HepG2 (cell line): ENCODE measurements around the gene ATP6V0D1. TPM values are rescaled to one million over a fixed set of nuclear protein-coding genes. Genes with fewer than 3 reads are reported as not detected.

Experiments
- BRCA1 ChIP-seq: sonication (generic); formaldehyde crosslinking; IDR thresholded peaks from 2 replicates; pipeline ENCODE4 v1.4.0; 2020; ENCODE audit warnings: missing genetic modification reagents
- HMG20B ChIP-seq: conservative IDR thresholded peaks from 2 replicates; pipeline ENCODE4 v1.6.1; 2016; ENCODE audit warnings: missing genetic modification reagents, missing compliant biosample characterization
- HMGA1 ChIP-seq: sonication (generic); formaldehyde crosslinking; conservative IDR thresholded peaks from 2 replicates; pipeline ENCODE4 v1.4.0; 2020; ENCODE audit warnings: missing genetic modification reagents
- NFKB2 ChIP-seq: sonication (generic); formaldehyde crosslinking; IDR thresholded peaks from 2 replicates; pipeline ENCODE4 v1.4.0; 2020; ENCODE audit warnings: missing genetic modification reagents, borderline replicate concordance
- ZBTB21 ChIP-seq: sonication (generic); formaldehyde crosslinking; IDR thresholded peaks from 2 replicates; pipeline ENCODE4 v1.4.0; 2020; ENCODE audit warnings: missing genetic modification reagents
- ZFYVE20 ChIP-seq: sonication (generic); formaldehyde crosslinking; IDR thresholded peaks from 2 replicates; pipeline ENCODE4 v1.8.0; 2023; ENCODE audit warnings: low read depth, mild to moderate bottlenecking, moderate library complexity, missing genetic modification reagents, borderline replicate concordance
- ZNF34 ChIP-seq: sonication (generic); formaldehyde crosslinking; IDR thresholded peaks from 2 replicates; pipeline ENCODE4 v1.4.0; 2020; ENCODE audit warnings: mild to moderate bottlenecking, missing genetic modification reagents, borderline replicate concordance
- ZNF382 ChIP-seq: sonication (generic); formaldehyde crosslinking; IDR thresholded peaks from 2 replicates; pipeline ENCODE4 v1.5.0; 2020; ENCODE audit warnings: missing genetic modification reagents, mild to moderate bottlenecking, borderline replicate concordance
- ZNF891 ChIP-seq: sonication (generic); formaldehyde crosslinking; IDR thresholded peaks from 2 replicates; pipeline ENCODE4 v1.5.0; 2020; ENCODE audit warnings: mild to moderate bottlenecking, missing genetic modification reagents
- polyA plus RNA-seq, 8 experiments: library from polyadenylated mRNA; depleted of rRNA in 3 of 8; stranded (reverse) in 7 of 8; unstranded in 1 of 8; fragments of >200 nt; fragmentation: Illumina TruSeq in 4 of 8; extraction: Trizol in 4 of 8; gene quantifications; 2 replicates each; pipeline versions ENCODE4 v1.2.1 to v1.2.3, GENCODE V29; 2011 to 2016; ENCODE audit warnings: low read depth in 4 of 8, missing spikeins in 1 of 8, mixed read lengths in 1 of 8; ENCODE audit not compliant: insufficient read depth in 1 of 8
- total RNA-seq, 5 experiments: library from RNA; depleted of rRNA; stranded (reverse); fragments of >200 nt; fragmentation: Illumina TruSeq; extraction: Trizol; gene quantifications; 2 replicates each; pipeline ENCODE4 v1.2.3, GENCODE V29; 2016; ENCODE audit warnings: low read depth in 1 of 5
- TF ChIP-seq, protein P1 (sequence below): sonication (generic); formaldehyde crosslinking; IDR thresholded peaks from 2 replicates; pipeline ENCODE4 v1.5.0; 2020; ENCODE audit warnings: mild to moderate bottlenecking, missing genetic modification reagents
- TF ChIP-seq, protein P2 (sequence below): sonication (generic); formaldehyde crosslinking; IDR thresholded peaks from 2 replicates; pipeline ENCODE4 v1.5.0; 2020; ENCODE audit warnings: missing genetic modification reagents, mild to moderate bottlenecking, borderline replicate concordance
- TF ChIP-seq, protein P3 (sequence below): IDR thresholded peaks from 2 replicates; pipeline ENCODE4 v1.6.1; 2016; ENCODE audit warnings: low read depth
- TF ChIP-seq, protein P4 (sequence below): sonication (generic); formaldehyde crosslinking; IDR thresholded peaks from 2 replicates; pipeline ENCODE4 v1.5.0; 2020; ENCODE audit warnings: mild to moderate bottlenecking, missing genetic modification reagents, moderate library complexity
- TF ChIP-seq, protein P5 (sequence below): sonication (generic); formaldehyde crosslinking; IDR thresholded peaks from 2 replicates; pipeline ENCODE4 v1.9.0; 2021; ENCODE audit warnings: mild to moderate bottlenecking, missing genetic modification reagents

The ATP6V0D1 gene
- total and polyA plus RNA-seq, 2 of the 13 experiments (the other 11 are each of a cell fraction or from before 2014, with no cell fraction given): 51.1 to 61.3 TPM

DNA sequence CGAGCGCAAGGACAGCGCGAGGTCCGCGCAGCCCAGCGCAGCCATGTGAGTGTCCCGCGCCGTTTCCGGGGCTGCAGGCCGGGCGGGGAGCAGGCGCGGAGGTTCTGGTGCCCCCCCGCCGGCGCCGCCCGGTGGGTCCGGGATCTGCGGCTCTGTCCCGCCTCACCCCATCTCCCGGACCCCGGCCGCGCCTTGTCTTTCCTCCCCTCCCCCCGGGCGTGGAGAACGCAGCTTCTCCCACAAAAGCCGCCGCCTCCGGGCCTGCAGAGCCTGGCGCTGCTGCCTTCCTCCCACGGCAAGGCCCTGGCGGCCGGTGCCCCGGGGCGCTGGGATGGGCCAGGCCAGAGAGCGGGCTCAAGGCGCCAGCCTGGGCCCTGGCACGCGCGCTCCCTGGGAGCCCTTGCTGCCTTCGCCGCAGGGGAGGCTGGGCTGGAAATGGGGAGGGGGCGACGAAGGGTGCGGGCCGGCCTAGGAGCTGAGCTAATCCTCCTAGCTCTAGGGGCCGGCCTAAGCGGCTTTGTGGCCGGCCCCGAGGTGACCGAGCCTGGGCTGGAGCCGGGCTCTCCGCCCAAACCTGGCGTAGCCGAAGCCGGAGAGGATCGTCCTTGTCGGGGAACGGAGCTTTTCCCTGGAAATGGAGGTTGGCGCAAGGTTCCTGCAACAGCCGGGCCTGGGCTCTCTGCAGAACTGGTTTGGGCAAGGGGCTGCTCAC, 48.1 kb upstream of the ATP6V0D1 start (continued):
- TF ChIP-seq, protein P1, sequence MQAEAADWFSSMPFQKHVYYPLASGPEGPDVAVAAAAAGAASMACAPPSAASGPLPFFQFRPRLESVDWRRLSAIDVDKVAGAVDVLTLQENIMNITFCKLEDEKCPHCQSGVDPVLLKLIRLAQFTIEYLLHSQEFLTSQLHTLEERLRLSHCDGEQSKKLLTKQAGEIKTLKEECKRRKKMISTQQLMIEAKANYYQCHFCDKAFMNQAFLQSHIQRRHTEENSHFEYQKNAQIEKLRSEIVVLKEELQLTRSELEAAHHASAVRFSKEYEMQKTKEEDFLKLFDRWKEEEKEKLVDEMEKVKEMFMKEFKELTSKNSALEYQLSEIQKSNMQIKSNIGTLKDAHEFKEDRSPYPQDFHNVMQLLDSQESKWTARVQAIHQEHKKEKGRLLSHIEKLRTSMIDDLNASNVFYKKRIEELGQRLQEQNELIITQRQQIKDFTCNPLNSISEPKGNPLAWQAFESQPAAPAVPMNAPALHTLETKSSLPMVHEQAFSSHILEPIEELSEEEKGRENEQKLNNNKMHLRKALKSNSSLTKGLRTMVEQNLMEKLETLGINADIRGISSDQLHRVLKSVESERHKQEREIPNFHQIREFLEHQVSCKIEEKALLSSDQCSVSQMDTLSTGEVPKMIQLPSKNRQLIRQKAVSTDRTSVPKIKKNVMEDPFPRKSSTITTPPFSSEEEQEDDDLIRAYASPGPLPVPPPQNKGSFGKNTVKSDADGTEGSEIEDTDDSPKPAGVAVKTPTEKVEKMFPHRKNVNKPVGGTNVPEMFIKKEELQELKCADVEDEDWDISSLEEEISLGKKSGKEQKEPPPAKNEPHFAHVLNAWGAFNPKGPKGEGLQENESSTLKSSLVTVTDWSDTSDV (CRISPR knock-in tag): peak; percentile 80
- TF ChIP-seq BRCA1 (CRISPR knock-in tag) (no peak), HMGA1 (CRISPR knock-in tag) (no peak), ZNF891 (CRISPR knock-in tag) (no peak; the same call in none of the 2 replicates), ZBTB21 (CRISPR knock-in tag) (no peak), ZNF34 (CRISPR knock-in tag) (no peak), HMG20B (CRISPR knock-in tag) (no peak; the same call in 1 of the 2 replicates), ZFYVE20 (CRISPR knock-in tag) (no peak), NFKB2 (CRISPR knock-in tag) (peak; percentile 48; the same call in 1 of the 2 replicates), ZNF382 (no peak)
- TF ChIP-seq, protein P2, sequence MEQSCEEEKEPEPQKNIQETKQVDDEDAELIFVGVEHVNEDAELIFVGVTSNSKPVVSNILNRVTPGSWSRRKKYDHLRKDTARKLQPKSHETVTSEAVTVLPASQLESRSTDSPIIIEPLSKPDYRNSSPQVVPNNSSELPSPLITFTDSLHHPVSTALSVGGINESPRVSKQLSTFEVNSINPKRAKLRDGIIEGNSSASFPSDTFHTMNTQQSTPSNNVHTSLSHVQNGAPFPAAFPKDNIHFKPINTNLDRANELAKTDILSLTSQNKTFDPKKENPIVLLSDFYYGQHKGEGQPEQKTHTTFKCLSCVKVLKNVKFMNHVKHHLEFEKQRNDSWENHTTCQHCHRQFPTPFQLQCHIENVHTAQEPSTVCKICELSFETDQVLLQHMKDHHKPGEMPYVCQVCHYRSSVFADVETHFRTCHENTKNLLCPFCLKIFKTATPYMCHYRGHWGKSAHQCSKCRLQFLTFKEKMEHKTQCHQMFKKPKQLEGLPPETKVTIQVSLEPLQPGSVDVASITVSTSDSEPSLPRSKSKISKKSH: no peak; the same call in 1 of the 2 replicates
- TF ChIP-seq, protein P3, sequence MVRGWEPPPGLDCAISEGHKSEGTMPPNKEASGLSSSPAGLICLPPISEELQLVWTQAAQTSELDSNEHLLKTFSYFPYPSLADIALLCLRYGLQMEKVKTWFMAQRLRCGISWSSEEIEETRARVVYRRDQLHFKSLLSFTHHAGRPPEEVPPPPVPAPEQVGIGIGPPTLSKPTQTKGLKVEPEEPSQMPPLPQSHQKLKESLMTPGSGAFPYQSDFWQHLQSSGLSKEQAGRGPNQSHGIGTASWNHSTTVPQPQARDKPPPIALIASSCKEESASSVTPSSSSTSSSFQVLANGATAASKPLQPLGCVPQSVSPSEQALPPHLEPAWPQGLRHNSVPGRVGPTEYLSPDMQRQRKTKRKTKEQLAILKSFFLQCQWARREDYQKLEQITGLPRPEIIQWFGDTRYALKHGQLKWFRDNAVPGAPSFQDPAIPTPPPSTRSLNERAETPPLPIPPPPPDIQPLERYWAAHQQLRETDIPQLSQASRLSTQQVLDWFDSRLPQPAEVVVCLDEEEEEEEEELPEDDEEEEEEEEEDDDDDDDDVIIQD: no peak
- TF ChIP-seq, protein P4, sequence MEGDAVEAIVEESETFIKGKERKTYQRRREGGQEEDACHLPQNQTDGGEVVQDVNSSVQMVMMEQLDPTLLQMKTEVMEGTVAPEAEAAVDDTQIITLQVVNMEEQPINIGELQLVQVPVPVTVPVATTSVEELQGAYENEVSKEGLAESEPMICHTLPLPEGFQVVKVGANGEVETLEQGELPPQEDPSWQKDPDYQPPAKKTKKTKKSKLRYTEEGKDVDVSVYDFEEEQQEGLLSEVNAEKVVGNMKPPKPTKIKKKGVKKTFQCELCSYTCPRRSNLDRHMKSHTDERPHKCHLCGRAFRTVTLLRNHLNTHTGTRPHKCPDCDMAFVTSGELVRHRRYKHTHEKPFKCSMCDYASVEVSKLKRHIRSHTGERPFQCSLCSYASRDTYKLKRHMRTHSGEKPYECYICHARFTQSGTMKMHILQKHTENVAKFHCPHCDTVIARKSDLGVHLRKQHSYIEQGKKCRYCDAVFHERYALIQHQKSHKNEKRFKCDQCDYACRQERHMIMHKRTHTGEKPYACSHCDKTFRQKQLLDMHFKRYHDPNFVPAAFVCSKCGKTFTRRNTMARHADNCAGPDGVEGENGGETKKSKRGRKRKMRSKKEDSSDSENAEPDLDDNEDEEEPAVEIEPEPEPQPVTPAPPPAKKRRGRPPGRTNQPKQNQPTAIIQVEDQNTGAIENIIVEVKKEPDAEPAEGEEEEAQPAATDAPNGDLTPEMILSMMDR (CRISPR knock-in tag): peak; percentile 1; the same call in 1 of the 2 replicates
- TF ChIP-seq, protein P5, sequence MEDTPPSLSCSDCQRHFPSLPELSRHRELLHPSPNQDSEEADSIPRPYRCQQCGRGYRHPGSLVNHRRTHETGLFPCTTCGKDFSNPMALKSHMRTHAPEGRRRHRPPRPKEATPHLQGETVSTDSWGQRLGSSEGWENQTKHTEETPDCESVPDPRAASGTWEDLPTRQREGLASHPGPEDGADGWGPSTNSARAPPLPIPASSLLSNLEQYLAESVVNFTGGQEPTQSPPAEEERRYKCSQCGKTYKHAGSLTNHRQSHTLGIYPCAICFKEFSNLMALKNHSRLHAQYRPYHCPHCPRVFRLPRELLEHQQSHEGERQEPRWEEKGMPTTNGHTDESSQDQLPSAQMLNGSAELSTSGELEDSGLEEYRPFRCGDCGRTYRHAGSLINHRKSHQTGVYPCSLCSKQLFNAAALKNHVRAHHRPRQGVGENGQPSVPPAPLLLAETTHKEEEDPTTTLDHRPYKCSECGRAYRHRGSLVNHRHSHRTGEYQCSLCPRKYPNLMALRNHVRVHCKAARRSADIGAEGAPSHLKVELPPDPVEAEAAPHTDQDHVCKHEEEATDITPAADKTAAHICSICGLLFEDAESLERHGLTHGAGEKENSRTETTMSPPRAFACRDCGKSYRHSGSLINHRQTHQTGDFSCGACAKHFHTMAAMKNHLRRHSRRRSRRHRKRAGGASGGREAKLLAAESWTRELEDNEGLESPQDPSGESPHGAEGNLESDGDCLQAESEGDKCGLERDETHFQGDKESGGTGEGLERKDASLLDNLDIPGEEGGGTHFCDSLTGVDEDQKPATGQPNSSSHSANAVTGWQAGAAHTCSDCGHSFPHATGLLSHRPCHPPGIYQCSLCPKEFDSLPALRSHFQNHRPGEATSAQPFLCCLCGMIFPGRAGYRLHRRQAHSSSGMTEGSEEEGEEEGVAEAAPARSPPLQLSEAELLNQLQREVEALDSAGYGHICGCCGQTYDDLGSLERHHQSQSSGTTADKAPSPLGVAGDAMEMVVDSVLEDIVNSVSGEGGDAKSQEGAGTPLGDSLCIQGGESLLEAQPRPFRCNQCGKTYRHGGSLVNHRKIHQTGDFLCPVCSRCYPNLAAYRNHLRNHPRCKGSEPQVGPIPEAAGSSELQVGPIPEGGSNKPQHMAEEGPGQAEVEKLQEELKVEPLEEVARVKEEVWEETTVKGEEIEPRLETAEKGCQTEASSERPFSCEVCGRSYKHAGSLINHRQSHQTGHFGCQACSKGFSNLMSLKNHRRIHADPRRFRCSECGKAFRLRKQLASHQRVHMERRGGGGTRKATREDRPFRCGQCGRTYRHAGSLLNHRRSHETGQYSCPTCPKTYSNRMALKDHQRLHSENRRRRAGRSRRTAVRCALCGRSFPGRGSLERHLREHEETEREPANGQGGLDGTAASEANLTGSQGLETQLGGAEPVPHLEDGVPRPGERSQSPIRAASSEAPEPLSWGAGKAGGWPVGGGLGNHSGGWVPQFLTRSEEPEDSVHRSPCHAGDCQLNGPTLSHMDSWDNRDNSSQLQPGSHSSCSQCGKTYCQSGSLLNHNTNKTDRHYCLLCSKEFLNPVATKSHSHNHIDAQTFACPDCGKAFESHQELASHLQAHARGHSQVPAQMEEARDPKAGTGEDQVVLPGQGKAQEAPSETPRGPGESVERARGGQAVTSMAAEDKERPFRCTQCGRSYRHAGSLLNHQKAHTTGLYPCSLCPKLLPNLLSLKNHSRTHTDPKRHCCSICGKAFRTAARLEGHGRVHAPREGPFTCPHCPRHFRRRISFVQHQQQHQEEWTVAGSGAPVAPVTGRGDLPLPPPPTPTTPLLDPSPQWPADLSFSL (CRISPR knock-in tag): no peak
